ENCODE measurements around the gene FAM81B.

Gene FAM81B

GRCh38 chr5:95392593-95393182 is 1.5 kb downstream of the FAM81B start:
- no peak for TF ChIP-seq CTCF (IDR thresholded peaks at IDR 0.05; ENCODE audit: low read depth, low read length)
- Histone ChIP-seq H3K9me3 (no peaks in the 10 kb centered on the region; the same call in 1 of the 2 replicates), H3K4me1 (no peaks in the 10 kb centered on the region), H3K27me3 (peaks cover 23% of the 10 kb centered on the region), H3K4me3 (ENCODE audit: low read depth, low read length) (no peak overlapping the region), H3K36me3 (no peaks in the 10 kb centered on the region)
- DNase-seq: no peak

- Histone ChIP-seq H3K4me3 (ENCODE audit: low read depth, low read length) (no peak overlapping the region), H3K27me3 (peaks cover 22% of the 10 kb centered on the region), H3K36me3 (no peaks in the 10 kb centered on the region), H3K4me1 (no peaks in the 10 kb centered on the region), H3K9me3 (no peaks in the 10 kb centered on the region; the same call in 1 of the 2 replicates)
- no peak for DNase-seq
- TF ChIP-seq CTCF (IDR thresholded peaks at IDR 0.05; ENCODE audit: low read depth, low read length): no peak
Observed at GRCh38 chr5:95393279-95393678, 2.1 kb downstream of the FAM81B start.

GRCh38 chr5:95398989-95399388 is 7.8 kb downstream of the FAM81B start:
- no peaks in the 10 kb centered on the region for H3K4me1 ChIP-seq
- H3K36me3 ChIP-seq: no peaks in the 10 kb centered on the region
- no peak for DNase-seq
- peaks cover 20% of the 10 kb centered on the region for H3K27me3 ChIP-seq
- TF ChIP-seq CTCF (IDR thresholded peaks at IDR 0.05; ENCODE audit: low read depth, low read length): no peak
- H3K4me3 ChIP-seq (ENCODE audit: low read depth, low read length): no peak overlapping the region
- H3K9me3 ChIP-seq: no peaks in the 10 kb centered on the region; the same call in 1 of the 2 replicates

- H3K4me3 ChIP-seq (ENCODE audit: low read depth, low read length): no peak overlapping the region
- H3K36me3 ChIP-seq: no peaks in the 10 kb centered on the region
- DNase-seq: no peak
- H3K27me3 ChIP-seq: peaks cover 4% of the 10 kb centered on the region; the same call in 1 of the 2 replicates
- no peaks in the 10 kb centered on the region for H3K9me3 ChIP-seq
- TF ChIP-seq CTCF (IDR thresholded peaks at IDR 0.05; ENCODE audit: low read depth, low read length): no peak
- no peaks in the 10 kb centered on the region for H3K4me1 ChIP-seq
Observed at GRCh38 chr5:95401626-95402025, 10.5 kb downstream of the FAM81B start.

- no peak for TF ChIP-seq CTCF (IDR thresholded peaks at IDR 0.05; ENCODE audit: low read depth, low read length)
- Histone ChIP-seq H3K4me1 (no peaks in the 10 kb centered on the region), H3K9me3 (no peaks in the 10 kb centered on the region), H3K27me3 (no peaks in the 10 kb centered on the region; the same call in 1 of the 2 replicates), H3K36me3 (no peaks in the 10 kb centered on the region), H3K4me3 (ENCODE audit: low read depth, low read length) (no peak overlapping the region)
- no peak for DNase-seq
Observed at GRCh38 chr5:95403996-95404395, 12.8 kb downstream of the FAM81B start.

GRCh38 chr5:95406426-95407090 is 15.4 kb downstream of the FAM81B start:
- TF ChIP-seq CTCF (IDR thresholded peaks at IDR 0.05; ENCODE audit: low read depth, low read length): no peak
- H3K4me3 ChIP-seq (ENCODE audit: low read depth, low read length): no peak overlapping the region
- no peaks in the 10 kb centered on the region; the same call in 1 of the 2 replicates for H3K27me3 ChIP-seq
- H3K36me3 ChIP-seq: no peaks in the 10 kb centered on the region
- H3K4me1 ChIP-seq: no peaks in the 10 kb centered on the region
- no peaks in the 10 kb centered on the region for H3K9me3 ChIP-seq
- no peak for DNase-seq
